DND-41 (cell line): ENCODE results near the gene HIP1.

ENCODE experiments used
- ATAC-seq: fragments of 200-7000 bp; cut with Tn5 transposase; 3 replicates; pipeline ENCODE4 v1.9.1; 2021; ENCODE audit warnings: low read depth; ENCODE audit not compliant: insufficient read depth
- DNase-seq: peaks from one replicate; pipeline ENCODE4 v3.0.0-alpha.2; 2020
- H2AFZ ChIP-seq: 2 replicates; pipeline ENCODE4 v1.6.0; 2012; ENCODE audit warnings: low read depth, low read length
- H3K27ac ChIP-seq: 2 replicates; pipeline ENCODE4 v1.5.1; 2012; ENCODE audit warnings: low read length, inconsistent platforms
- H3K27me3 ChIP-seq: fragments of 200-600 bp; sonication (generic); 2 replicates; pipeline ENCODE4 v1.6.0; 2012; ENCODE audit warnings: low read length, mild to moderate bottlenecking, inconsistent platforms; ENCODE audit not compliant: insufficient read depth, poor library complexity
- H3K36me3 ChIP-seq: 2 replicates; pipeline ENCODE4 v1.5.1; 2012; ENCODE audit warnings: low read length, inconsistent platforms; ENCODE audit not compliant: insufficient read depth
- H3K4me1 ChIP-seq: 2 replicates; pipeline ENCODE4 v1.5.1; 2012; ENCODE audit warnings: mild to moderate bottlenecking, low read length; ENCODE audit not compliant: insufficient read depth
- H3K4me2 ChIP-seq: 2 replicates; pipeline ENCODE4 v1.6.0; 2012; ENCODE audit warnings: mild to moderate bottlenecking, moderate library complexity, low read length, inconsistent platforms; ENCODE audit not compliant: insufficient read depth
- H3K4me3 ChIP-seq, 2 experiments: fragments of 200-600 bp in 1 of 2; shearing (Covaris generic) in 1 of 2; 2 replicates each; pipeline ENCODE4 v1.5.1; 2012 to 2016; ENCODE audit warnings: inconsistent platforms in 2 of 2, low read length in 2 of 2, mild to moderate bottlenecking in 2 of 2, low read depth in 1 of 2, moderate library complexity in 1 of 2
- H3K79me2 ChIP-seq: 2 replicates; pipeline ENCODE4 v1.6.0; 2012; ENCODE audit warnings: low read length, inconsistent platforms; ENCODE audit not compliant: insufficient read depth
- H3K9ac ChIP-seq: 2 replicates; pipeline ENCODE4 v1.6.0; 2012; ENCODE audit warnings: low read depth, mild to moderate bottlenecking, inconsistent platforms, low read length, moderate library complexity
- H3K9me3 ChIP-seq: 2 replicates; pipeline ENCODE4 v1.5.1; 2012; ENCODE audit warnings: low read length, moderate library complexity, mild to moderate bottlenecking, inconsistent platforms; ENCODE audit not compliant: insufficient read depth, severe bottlenecking
- H4K20me1 ChIP-seq: 2 replicates; pipeline ENCODE4 v1.6.0; 2012; ENCODE audit warnings: low read length; ENCODE audit not compliant: insufficient read depth
- CTCF ChIP-seq: IDR thresholded peaks from 2 replicates; pipeline ENCODE4 v1.5.1; 2012; ENCODE audit warnings: borderline replicate concordance, low read length, moderate library complexity, mild to moderate bottlenecking; ENCODE audit not compliant: poor library complexity, severe bottlenecking; ENCODE audit errors: extremely low read depth
- EZH2 ChIP-seq: IDR thresholded peaks from 3 replicates; pipeline ENCODE4 v1.6.1; 2012; ENCODE audit warnings: borderline replicate concordance, low read depth, mild to moderate bottlenecking, moderate library complexity, low read length, inconsistent platforms; ENCODE audit not compliant: severe bottlenecking

HIP1 gene

DNA sequence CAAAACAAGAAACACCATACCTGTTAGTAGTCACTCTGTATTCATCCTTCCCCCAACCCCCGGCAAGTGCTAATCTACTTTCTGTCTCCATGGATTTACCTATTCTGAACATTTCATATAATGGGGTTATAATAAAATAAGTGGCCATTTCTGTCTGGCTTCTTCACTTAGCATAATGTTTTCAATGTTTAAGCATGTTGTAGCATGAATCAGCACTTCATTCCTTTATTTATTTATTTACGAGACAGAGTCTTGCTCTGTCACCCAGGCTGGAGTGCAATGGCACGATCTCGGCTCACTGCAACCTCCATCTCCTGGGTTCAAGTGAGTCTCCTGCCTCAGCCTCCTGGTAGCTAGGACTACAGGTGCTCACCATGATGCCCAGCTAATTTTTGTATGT, 69.2 kb downstream of the HIP1 start:
- TF ChIP-seq CTCF (no peak), EZH2 (no peak)
- H3K4me2 ChIP-seq, result no peak overlapping the region
- no peaks in the 10 kb centered on the region for H3K79me2 ChIP-seq
- no peak overlapping the region for H3K4me3 ChIP-seq
- H3K27me3 ChIP-seq, result no peaks in the 10 kb centered on the region
- H4K20me1 ChIP-seq, result no peaks in the 10 kb centered on the region
- H2AFZ ChIP-seq, result no peak overlapping the region
- H3K36me3 ChIP-seq, result no peaks in the 10 kb centered on the region
- no peak overlapping the region for H3K9ac ChIP-seq
- H3K4me1 ChIP-seq, result no peaks in the 10 kb centered on the region
- H3K27ac ChIP-seq, result no peak overlapping the region
- no peak for DNase-seq
- H3K9me3 ChIP-seq, result no peaks in the 10 kb centered on the region
- ATAC-seq, result no peak

DNA sequence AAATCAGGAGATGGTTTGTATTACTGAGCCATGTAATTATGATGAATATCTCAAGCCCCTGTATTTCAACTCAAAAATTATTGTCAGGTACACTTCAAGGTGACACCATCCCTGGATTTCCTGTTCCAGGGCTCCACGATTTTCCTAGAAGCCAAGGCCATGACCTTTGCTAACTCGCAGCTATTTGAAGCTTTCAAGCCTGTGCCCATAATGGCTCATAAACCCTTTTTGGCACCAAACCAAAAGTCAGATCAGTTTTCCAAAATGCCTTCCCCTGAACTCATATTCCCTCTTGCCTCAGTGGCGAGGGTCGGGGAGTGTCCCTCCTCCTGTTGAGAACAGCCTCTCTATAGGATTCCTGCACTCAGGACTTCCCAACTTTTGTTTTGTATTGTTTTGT, 70.8 kb downstream of the HIP1 start:
- no peak overlapping the region for H3K4me2 ChIP-seq
- H3K9me3 ChIP-seq, result no peaks in the 10 kb centered on the region
- DNase-seq (no peak), ATAC-seq (no peak)
- H3K4me1 ChIP-seq, result no peaks in the 10 kb centered on the region
- no peaks in the 10 kb centered on the region for H4K20me1 ChIP-seq
- H3K9ac ChIP-seq, result no peak overlapping the region
- no peak overlapping the region for H3K4me3 ChIP-seq
- TF ChIP-seq EZH2 (no peak), CTCF (no peak)
- no peak overlapping the region for H2AFZ ChIP-seq
- H3K79me2 ChIP-seq, result no peaks in the 10 kb centered on the region
- H3K36me3 ChIP-seq, result no peaks in the 10 kb centered on the region
- no peaks in the 10 kb centered on the region for H3K27me3 ChIP-seq
- no peak overlapping the region for H3K27ac ChIP-seq

DNA sequence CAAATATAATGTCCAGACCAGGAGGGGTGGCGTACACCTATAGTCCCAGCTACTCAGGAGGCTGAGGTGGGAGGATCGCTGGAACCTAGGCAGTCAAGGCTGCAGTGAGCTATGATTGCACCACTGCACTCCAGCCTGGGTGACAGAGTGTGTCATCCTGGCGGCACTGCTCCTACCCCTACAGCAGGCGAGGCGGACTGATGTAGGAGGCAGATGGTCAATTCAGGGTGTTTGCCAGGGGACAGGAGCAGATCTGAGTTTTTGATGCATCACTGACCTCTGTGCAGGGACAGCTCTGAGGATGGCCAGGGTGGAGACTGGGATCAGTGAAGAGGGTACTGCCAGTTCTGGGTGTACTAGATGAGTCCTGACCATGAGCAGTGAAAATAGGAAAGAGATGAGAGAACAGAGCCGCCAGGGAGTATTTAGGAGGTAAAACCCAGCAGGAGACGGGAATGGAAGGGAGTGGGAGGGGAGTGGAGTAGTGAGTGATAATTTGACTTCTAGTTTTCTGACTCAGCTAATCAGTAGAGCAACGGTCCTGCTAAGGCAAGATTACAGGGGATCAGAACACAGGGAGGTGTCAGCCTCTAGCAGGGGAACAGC, 75.3 kb downstream of the HIP1 start:
- Histone ChIP-seq H3K79me2 (no peaks in the 10 kb centered on the region), H3K27ac (no peak overlapping the region), H3K4me3 (no peak overlapping the region), H4K20me1 (no peaks in the 10 kb centered on the region), H3K4me2 (no peak overlapping the region), H3K27me3 (no peaks in the 10 kb centered on the region), H3K9me3 (no peaks in the 10 kb centered on the region), H3K36me3 (no peaks in the 10 kb centered on the region), H3K4me1 (no peaks in the 10 kb centered on the region), H2AFZ (no peak overlapping the region), H3K9ac (no peak overlapping the region)
- DNase-seq (no peak), ATAC-seq (no peak)
- no peak for TF ChIP-seq CTCF
- TF ChIP-seq EZH2, result no peak
